Femur (tissue), 1 donor: Measurements from ENCODE around the gene NIPAL1.

Source experiments
- DNase-seq: peaks from one replicate; pipeline ENCODE4 v3.0.0-alpha.2; 2017

The NIPAL1 gene

DNA sequence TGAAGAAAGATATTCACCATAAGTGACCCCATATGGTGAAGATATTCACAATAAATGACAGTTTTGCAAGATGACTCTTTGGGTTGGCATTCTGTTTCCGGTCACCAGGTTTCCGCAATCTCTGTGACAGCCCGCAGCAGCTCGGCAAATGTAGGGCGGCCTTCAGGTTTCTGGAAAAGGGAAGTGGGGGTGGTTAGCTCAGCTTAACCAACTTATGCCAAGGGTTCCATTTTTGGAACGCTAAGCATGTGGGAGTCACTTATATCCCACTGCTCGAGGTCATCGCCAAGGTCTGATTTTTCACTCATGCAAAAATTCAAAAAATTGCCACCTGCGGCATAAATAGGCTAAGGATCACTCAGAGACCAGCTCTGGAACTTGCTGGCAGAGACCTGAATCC lies 51.0 kb downstream of the NIPAL1 start:
- no peak for DNase-seq

- no peak for DNase-seq
Measured at GRCh38 chr4:48068182-48068581, 51.6 kb downstream of the NIPAL1 start.

DNA sequence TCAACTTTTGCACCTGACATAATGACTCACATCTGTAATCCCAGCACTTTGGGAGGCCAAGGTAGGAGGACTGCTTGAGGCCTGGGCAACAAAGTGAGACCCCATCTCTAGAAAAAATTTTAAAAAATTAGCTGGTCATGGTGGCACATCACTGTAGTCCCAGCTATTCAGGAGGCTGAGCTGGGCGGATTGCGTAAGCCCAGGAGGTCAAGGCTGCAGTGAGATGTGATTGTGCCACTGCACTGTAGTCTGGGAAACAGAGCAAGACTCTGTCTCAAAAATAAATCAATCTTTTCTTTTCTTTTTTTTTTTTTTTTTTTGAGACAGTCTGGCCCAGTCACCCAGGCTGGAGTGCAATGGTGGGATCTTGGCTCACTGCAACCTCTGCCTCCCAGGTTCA lies 52.5 kb downstream of the NIPAL1 start:
- no peak for DNase-seq

- DNase-seq = no peak
Measured at GRCh38 chr4:48071191-48071590, 54.6 kb downstream of the NIPAL1 start.

- DNase-seq = no peak
Measured at GRCh38 chr4:48073567-48074103, 57.1 kb downstream of the NIPAL1 start.

GRCh38 chr4:48074657-48075056 lies 58.1 kb downstream of the NIPAL1 start:
- DNase-seq = no peak

- DNase-seq = no peak
Measured at GRCh38 chr4:48078425-48078824, 61.9 kb downstream of the NIPAL1 start.

- no peak for DNase-seq
Measured at GRCh38 chr4:48078862-48079655, 62.5 kb downstream of the NIPAL1 start.

- no peak for DNase-seq
Measured at GRCh38 chr4:48079972-48080391, 63.4 kb downstream of the NIPAL1 start.

DNA sequence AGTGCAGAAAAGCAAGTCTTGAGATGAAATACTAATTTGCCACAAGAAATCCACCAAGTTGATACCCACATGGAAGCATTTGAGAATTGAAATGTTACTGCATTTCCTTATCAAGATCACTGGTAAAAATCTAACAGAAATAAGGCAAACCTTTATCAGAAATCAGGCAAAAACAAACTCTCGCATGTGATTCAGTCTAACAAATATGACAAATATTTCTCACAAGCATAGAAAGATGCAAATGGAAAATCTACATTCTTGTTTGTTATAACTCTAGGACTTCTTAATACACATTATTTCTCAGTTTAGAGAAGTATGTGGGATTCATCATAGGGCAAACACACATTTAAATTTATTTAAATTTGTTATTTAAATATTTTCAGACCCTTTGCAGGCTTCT lies 64.6 kb downstream of the NIPAL1 start:
- no peak for DNase-seq

GRCh38 chr4:48082956-48083355 lies 66.4 kb downstream of the NIPAL1 start:
- DNase-seq = no peak

- no peak for DNase-seq
Measured at GRCh38 chr4:48085821-48086589, 69.4 kb downstream of the NIPAL1 start.
